GM20000 (cell line): ENCODE measurements around the gene CHMP5.

Source experiments
- DNase-seq: peaks from one replicate; pipeline ENCODE4 v3.0.0; 2012; ENCODE audit warnings: low spot score
- TF ChIP-seq, protein P1 (sequence below): IDR thresholded peaks from 2 replicates; pipeline ENCODE4 v1.5.1; 2012; ENCODE audit warnings: mild to moderate bottlenecking, control low read depth; ENCODE audit errors: extremely low read depth, missing control alignments

Gene CHMP5

GRCh38 chr9:33233626-33234342, 31.1 kb upstream of the CHMP5 start:
- no peak for DNase-seq
- TF ChIP-seq, protein P1, sequence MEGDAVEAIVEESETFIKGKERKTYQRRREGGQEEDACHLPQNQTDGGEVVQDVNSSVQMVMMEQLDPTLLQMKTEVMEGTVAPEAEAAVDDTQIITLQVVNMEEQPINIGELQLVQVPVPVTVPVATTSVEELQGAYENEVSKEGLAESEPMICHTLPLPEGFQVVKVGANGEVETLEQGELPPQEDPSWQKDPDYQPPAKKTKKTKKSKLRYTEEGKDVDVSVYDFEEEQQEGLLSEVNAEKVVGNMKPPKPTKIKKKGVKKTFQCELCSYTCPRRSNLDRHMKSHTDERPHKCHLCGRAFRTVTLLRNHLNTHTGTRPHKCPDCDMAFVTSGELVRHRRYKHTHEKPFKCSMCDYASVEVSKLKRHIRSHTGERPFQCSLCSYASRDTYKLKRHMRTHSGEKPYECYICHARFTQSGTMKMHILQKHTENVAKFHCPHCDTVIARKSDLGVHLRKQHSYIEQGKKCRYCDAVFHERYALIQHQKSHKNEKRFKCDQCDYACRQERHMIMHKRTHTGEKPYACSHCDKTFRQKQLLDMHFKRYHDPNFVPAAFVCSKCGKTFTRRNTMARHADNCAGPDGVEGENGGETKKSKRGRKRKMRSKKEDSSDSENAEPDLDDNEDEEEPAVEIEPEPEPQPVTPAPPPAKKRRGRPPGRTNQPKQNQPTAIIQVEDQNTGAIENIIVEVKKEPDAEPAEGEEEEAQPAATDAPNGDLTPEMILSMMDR, result no peak

DNA sequence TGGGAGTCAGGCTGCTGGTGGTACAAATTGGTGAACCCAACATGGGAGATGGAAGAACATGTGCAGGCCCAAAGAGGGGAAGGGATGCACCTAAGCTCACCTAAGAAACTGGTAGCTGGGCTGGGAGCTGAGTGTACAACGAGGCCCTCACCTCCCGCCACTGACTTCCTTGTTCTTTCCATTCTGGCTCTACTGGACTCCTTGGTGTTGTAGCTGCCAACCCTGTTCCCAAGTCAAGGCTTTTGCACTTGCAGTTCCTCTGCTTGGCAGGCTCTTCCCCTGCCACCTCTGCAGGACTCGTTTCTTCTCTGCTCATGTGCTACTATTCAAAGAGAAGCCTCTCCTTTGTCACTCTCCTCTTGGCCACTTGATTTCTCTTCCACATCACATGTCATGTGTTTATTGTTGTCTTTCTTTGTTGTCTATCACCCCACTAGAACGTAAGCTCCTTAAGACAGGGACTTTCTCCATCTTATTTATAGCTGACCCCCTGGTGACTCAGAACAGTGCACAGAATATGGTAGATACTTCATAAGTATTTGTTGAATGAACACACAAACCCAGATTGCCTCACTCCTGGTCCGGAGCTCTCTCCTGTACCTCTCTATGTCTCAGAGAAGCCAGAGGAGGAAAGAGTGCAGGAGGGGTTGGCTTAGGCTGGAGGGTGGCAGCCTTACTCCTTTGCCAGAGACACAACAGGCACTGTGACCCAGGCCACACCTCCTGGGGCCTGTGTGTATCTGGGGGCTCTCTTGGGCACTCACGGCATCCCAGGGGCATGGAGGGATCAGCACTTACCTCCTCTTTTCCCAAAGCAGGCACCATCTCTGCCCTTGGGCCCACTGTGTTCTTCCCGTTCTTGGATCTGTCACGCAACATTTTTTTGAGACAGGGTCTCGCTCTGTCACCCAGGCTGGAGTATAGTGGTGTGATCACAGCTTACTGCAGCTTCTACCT, 30.1 kb upstream of the CHMP5 start:
- TF ChIP-seq, protein P1, result no peak
- no peak for DNase-seq

DNA sequence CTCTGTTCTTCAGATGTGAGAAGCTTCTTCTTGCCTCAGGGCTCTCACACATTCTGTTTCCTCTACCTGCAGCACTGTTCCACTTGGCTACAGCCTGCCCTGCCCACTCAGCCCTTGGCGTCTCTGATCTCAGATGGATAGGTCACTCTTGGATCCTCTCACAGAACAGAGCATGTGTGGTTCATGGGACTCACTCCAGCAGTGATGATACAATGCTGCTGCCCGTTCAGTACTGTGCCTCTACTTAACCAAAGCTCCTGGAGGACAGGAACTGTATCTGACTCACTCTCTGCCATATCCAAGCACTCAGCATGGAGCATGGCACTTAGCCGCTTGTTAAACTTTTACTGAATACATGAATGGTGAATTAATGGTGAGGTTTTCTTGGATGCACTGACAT, 28.3 kb upstream of the CHMP5 start:
- TF ChIP-seq, protein P1, result no peak
- DNase-seq, result no peak

GRCh38 chr9:33239921-33240320, 24.9 kb upstream of the CHMP5 start, which contains the start of gene SPINK4:
TSS of gene SPINK4 (plus strand) at chr9:33240167. CDS start at chr9:33240209, 42 bp downstream.
- no peak for DNase-seq
- TF ChIP-seq, protein P1, result no peak

GRCh38 chr9:33241298-33241697, 23.6 kb upstream of the CHMP5 start:
- TF ChIP-seq, protein P1, result no peak

GRCh38 chr9:33242609-33243134, 22.2 kb upstream of the CHMP5 start:
- TF ChIP-seq, protein P1, result no peak
- DNase-seq, result no peak

More at GRCh38 chr9:33241298-33241697, 23.6 kb upstream of the CHMP5 start:
- DNase-seq, result no peak
